ENCODE measurements around the gene ST8SIA5. TPM values are rescaled to one million over a fixed set of nuclear protein-coding genes. Genes with fewer than 3 reads are reported as not detected.

Gene ST8SIA5
- total and polyA plus RNA-seq, 7 donors = under 0.01 to 0.81 (median 0.22) TPM; not detected in 3

DNA sequence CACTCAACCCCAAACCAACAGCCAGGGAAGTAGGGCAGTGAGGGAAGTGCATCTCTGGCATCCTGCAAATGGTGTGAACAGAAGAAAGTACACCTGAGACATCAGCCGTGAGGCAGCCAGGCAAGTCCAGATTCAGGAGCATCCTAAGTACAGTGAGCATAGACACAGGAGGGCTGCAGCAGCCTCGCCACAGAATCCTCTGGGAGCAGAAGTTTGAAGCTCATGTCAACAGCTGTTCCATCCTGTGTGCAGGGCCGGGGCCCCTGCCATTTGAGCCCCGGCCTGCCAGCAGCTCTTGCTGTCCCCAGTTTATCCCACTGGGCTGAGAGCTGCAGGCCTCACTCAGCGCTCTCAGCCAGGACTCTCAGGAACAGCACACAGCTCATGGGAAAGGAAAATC lies 114.3 kb downstream of the ST8SIA5 start:
- Histone ChIP-seq H3K27me3 (no peaks in the 10 kb centered on the region), H3K36me3 (no peaks in the 10 kb centered on the region), H3K27ac (no peak overlapping the region), H3K9me3 (no peaks in the 10 kb centered on the region), H3K4me3 (no peak overlapping the region), H3K4me1 (no peaks in the 10 kb centered on the region)
- TF ChIP-seq, protein P1, sequence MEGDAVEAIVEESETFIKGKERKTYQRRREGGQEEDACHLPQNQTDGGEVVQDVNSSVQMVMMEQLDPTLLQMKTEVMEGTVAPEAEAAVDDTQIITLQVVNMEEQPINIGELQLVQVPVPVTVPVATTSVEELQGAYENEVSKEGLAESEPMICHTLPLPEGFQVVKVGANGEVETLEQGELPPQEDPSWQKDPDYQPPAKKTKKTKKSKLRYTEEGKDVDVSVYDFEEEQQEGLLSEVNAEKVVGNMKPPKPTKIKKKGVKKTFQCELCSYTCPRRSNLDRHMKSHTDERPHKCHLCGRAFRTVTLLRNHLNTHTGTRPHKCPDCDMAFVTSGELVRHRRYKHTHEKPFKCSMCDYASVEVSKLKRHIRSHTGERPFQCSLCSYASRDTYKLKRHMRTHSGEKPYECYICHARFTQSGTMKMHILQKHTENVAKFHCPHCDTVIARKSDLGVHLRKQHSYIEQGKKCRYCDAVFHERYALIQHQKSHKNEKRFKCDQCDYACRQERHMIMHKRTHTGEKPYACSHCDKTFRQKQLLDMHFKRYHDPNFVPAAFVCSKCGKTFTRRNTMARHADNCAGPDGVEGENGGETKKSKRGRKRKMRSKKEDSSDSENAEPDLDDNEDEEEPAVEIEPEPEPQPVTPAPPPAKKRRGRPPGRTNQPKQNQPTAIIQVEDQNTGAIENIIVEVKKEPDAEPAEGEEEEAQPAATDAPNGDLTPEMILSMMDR (IDR thresholded peaks at IDR 0.05) = no peak
- TF ChIP-seq POLR2AphosphoS5 (IDR thresholded peaks at IDR 0.05) = no peak
- TF ChIP-seq POLR2A (IDR thresholded peaks at IDR 0.05) = no peak
- no peak for TF ChIP-seq EP300 (IDR thresholded peaks at IDR 0.05)
- WGBS, 2 donors = 70 to 71% methylated on average over 5 of the region's 5 CpGs
- intact Hi-C loops (cut with DNase I) = no loop called here
- DNase-seq = peak; percentile 17

DNA sequence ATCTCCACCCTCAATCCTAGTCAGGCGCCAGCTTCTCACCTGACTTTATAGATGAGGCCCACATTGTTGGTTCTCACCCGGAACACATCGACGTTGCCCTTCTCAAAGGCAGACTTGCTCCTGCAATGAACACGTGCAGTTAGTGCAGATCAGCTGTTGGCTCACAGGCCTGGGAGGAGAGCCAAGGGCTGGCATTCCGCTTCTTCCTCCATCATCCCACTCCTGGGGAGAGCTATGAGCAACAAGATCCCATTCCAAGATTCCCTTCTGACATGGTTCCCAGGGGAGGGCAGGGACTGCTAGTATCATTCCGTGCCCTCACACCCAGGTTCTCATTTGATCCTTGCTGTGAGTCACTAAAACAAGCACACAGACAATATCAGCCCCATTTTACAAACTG lies 114.9 kb downstream of the ST8SIA5 start:
- Histone ChIP-seq H3K36me3 (no peaks in the 10 kb centered on the region), H3K27ac (no peak overlapping the region), H3K9me3 (no peaks in the 10 kb centered on the region), H3K4me3 (no peak overlapping the region), H3K27me3 (no peaks in the 10 kb centered on the region), H3K4me1 (no peaks in the 10 kb centered on the region)
- DNase-seq = no peak
- 80 to 87% methylated on average over 7 of the region's 7 CpGs for WGBS, 2 donors
- intact Hi-C loops (cut with DNase I) = no loop called here
- TF ChIP-seq POLR2AphosphoS5 (IDR thresholded peaks at IDR 0.05) = no peak
- TF ChIP-seq EP300 (IDR thresholded peaks at IDR 0.05) = no peak
- TF ChIP-seq, protein P1 (IDR thresholded peaks at IDR 0.05) = no peak
- TF ChIP-seq POLR2A (IDR thresholded peaks at IDR 0.05) = no peak

DNA sequence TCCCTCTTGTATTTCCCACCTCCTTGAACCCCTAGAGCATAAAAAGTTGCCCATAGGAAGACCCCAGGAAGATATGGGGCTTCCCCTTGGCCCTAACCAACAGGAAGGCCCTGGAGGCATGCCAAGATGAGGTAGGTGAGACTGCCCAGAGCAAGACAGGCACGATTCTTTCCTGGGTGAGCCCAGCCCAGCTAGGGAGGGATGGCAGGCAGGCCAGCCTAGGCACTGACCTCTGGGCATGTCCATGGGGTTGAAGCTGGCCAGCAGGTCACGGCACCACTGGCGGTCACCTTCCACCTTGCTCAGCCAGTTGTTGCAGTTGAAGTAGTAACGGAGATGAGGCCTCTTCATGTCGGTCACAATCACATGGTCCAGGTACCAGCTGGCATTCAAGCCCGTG lies 117.5 kb downstream of the ST8SIA5 start:
- 87 to 93% methylated on average over 6 of the region's 6 CpGs for WGBS, 2 donors
- TF ChIP-seq EP300 (IDR thresholded peaks at IDR 0.05) = no peak
- no peak for TF ChIP-seq POLR2A (IDR thresholded peaks at IDR 0.05)
- TF ChIP-seq, protein P1 (IDR thresholded peaks at IDR 0.05) = no peak
- TF ChIP-seq POLR2AphosphoS5 (IDR thresholded peaks at IDR 0.05) = no peak
- Histone ChIP-seq H3K9me3 (no peaks in the 10 kb centered on the region), H3K36me3 (no peaks in the 10 kb centered on the region), H3K4me3 (no peak overlapping the region), H3K27me3 (no peaks in the 10 kb centered on the region), H3K27ac (no peak overlapping the region), H3K4me1 (no peaks in the 10 kb centered on the region)
- intact Hi-C loops (cut with DNase I) = no loop called here
- DNase-seq = no peak

DNA sequence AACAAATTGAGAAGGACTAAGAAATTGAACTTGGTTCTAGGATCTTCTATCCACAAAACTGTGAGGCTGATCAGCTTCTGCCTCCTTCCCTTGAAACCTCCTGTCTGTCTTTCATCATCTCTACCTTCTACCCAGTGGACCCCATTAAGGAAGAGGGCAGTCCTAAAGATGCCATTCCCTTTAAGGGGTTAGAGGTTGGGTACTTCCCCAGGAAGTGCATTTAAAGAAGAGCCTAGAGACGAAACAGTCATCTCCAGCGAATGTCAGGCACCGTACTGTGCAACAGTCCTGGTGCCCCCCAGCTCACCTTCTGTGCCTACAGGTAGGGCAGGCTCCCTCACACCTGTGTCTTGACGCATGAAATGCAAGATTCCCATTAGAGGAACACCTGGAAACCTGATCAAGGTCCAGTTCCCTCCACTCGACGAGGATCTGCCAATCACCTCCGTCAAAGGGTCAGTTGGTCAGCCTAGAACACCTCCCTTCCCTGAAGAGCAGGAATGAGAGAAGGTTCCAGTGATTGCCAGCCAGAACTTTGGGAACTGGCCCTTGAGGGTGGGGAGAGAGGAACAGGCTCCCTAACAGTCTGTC lies 120.7 kb downstream of the ST8SIA5 start:
- intact Hi-C loops (cut with DNase I) = no loop called here
- WGBS, 2 donors = 78 to 84% methylated on average over 7 of the region's 7 CpGs
- TF ChIP-seq POLR2AphosphoS5 (IDR thresholded peaks at IDR 0.05) (no peak), EP300 (IDR thresholded peaks at IDR 0.05) (no peak)

DNA sequence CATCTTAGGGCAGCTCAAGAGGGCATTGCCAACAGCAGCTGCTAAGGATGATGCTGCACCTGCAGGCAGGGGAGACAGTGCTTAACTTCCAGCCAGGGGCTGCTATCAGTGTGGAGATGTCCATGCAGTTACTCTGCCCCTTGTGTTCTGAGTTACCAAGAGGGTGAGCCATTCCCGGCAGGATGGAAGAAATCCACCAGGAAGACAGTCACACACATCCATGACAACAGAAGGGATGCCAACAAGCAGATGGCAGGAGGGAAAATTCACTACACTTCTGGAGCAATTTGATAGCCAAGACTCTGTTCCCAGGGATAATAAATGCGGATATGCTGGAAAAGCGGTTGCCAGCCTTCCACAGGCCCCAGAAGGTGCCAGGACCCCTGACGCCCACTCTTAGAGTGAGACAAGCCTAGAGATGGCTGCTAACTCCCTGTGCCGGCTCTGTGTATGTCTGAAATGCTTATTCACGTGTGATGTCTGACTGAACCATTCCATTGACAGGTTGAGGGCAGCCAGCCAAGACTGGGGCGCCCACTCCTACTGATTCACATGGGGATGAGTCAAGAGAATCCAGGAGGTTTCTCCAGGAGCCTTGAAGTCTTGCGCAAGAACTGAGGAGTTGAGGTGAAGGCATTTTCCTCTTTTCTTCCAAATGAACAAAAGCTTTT lies 124.3 kb downstream of the ST8SIA5 start:
- TF ChIP-seq, protein P1 (IDR thresholded peaks at IDR 0.05) = no peak
- TF ChIP-seq POLR2A (IDR thresholded peaks at IDR 0.05) = no peak
- no peak for TF ChIP-seq POLR2AphosphoS5 (IDR thresholded peaks at IDR 0.05)
- no peak for TF ChIP-seq EP300 (IDR thresholded peaks at IDR 0.05)
- Histone ChIP-seq H3K4me3 (no peak overlapping the region), H3K27me3 (no peaks in the 10 kb centered on the region), H3K27ac (no peak overlapping the region), H3K9me3 (no peaks in the 10 kb centered on the region), H3K4me1 (no peaks in the 10 kb centered on the region), H3K36me3 (no peaks in the 10 kb centered on the region)
- DNase-seq = no peak
- intact Hi-C loops (cut with DNase I) = no loop called here
- WGBS, 2 donors = 85 to 91% methylated on average over 8 of the region's 8 CpGs

More for the DNA sequence above, 120.7 kb downstream of the ST8SIA5 start:
- DNase-seq = no peak
- Histone ChIP-seq H3K9me3 (no peaks in the 10 kb centered on the region), H3K36me3 (no peaks in the 10 kb centered on the region), H3K4me1 (no peaks in the 10 kb centered on the region), H3K27ac (no peak overlapping the region), H3K27me3 (no peaks in the 10 kb centered on the region), H3K4me3 (no peak overlapping the region)

Data from sigmoid colon (tissue), 7 donors.